ENCODE measurements around the gene THEM5.

The THEM5 gene

DNA sequence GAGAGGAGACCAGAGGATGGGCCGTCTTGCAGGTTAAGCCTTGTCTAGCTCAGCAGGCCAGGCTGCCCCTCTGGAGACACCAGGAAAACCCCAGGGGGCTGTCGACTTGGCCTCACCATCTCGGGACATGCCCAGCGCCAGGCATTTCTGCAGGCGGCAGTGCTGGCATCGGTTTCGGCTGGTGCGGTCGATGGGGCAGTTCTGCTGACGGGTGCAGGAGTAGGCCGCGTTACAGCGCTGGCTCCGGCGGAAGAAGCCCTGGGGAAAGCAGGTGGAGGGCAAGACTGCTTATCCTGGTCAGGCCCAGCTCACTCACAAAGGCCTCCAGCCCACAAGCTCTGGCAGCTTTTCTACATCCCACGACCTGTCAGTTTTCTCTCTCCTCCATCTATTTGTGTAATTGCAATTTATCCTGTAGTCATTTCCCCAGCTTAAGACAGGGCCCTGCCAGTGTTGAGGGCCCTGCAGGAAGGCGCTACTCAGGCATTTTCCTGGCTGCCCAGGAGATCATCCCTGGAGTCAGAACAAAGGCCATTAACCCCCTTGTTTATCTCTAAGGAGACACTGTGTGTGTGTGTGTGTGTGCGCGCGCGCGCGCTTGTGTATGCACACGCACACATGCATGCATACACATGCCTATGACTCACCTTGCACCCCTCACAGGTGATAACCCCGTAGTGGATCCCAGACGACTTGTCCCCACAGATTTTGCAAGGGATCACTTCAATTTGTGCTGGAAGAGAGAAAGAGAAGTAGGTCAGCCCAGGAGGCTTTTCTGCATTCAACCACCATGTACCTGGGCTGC lies 36.8 kb downstream of the THEM5 start:
- DNase-seq: no peak

DNA sequence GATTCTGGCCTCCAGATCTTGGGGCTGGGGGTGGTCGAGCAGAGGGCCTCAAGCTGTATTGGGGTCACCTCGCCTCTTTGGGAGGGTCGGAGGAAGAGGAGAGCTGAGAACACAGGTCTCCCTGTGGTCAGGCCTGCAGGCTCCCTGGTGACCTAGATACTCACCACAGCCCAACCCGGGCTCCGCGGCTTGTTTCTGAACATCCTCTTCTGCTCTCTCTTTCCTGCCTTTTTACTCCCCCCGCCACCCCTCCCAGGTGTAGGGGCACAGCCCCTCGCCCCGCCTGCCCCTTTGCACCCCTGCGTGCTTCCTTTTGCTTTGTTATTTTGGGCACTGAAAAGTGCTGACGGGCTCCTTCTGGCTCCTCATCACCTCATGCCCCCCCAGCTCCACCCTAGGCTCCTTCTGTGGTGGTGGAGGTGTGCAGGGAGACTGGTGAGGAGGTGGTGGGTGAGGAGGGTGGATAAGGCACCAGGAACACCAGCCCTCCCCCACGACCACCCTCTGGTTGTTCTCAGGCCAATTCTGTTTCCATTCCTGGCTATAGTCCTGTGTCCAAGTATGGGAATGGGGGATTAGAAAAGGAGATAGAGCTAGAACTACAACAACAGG lies 37.7 kb downstream of the THEM5 start:
- DNase-seq: peak; percentile 15

GRCh38 chr1:151814971-151815545 lies 38.5 kb downstream of the THEM5 start:
- no peak for DNase-seq

DNA sequence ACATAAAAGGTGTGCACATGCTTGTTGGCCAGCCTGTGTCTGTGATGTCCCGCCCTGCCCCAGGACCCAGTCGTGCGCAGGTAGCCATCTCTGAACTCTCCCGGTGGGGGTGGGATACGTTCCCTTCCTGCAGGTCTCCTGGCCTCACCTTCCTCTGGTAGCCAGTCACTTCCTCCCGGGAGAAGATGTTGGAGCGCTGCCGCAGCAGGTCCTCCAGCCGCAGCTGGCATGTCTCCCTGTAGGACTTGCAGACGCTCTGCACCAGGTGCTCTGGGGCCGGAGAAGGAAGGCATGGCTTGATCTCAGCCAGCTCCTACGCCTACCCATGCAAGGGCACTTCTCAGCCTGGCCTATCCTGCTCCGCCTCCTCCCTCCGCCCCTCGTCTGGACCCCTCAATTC lies 39.1 kb downstream of the THEM5 start:
- DNase-seq: no peak

GRCh38 chr1:151813271-151813977 lies 40.1 kb downstream of the THEM5 start:
- DNase-seq: no peak

DNA sequence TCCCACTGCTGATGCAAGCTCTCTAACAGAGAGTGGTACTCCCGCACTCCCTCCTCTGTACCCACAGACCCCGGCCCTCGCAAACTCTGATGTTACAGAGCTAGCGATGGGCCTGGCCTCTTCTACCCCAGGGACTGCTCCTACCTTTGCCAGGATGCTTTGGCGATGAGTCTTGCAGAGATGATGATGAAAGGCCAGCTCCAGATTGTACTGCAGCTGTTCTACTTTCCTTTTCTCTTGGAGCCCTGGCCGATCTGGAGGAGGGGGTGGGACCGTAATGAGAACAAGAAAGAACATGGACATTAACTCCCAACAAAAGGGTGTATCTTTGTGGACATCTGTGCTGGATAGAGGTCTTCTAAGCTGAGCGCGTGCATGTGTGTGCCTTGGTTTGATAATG lies 42.3 kb downstream of the THEM5 start:
- no peak for DNase-seq

DNA sequence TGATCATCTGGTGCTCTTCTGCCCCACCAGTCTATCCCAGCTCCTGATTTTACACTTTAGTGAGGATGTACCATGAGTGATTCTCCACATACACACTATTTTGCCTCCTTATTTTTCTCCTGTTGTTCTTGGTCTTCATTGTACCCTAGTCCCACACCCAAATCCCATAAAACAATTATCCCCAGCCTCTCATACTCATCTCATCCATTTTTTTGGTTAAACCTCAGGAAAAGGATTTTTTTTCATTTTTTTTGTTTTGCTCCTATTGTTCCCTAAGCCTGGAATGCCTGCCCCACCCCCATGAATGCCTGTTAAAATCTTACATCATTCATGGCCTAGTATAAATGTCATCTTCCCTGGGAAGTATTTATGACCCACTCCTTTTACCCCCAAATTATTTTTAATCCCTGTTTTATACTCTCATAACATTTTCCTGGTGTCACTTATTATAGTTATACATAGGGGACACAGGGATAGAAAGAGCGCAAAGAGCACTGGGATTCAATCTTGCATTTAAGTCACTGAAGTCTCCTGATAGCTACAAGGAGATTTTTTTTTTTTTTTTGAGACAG lies 43.4 kb downstream of the THEM5 start:
- no peak for DNase-seq

DNA sequence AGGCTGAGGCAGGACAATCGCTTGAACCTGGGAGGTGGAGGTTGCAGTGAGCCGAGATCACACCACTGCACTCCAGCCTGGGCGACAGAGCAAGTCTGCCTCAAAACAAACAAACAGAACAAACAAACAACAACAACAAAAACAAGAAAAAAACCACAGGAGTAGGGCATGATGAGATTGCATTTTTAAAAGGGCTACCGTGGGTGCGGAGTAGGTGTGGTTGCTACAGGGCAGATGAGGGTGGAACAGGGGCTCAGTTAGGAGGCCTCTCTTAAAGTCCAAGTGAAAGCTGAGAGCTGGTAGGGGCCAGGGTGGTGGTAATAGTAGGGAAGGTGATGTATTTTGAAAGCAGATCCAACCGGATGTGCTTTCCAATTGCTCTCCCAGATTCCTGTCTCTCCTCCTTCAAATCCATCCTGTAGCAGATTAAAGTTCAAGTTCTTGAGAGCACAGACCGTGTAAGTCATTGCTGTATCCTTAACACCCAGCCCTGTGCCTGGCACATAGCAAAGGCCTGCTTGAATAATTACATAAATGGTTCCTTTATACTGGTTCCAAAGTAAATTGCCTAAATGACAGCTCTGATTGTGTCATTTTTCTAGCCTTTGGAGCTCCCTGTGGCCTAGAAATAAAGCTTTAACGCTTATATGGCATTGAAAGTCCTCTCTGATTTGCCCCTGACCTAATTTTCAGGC lies 44.1 kb downstream of the THEM5 start:
- DNase-seq: no peak

DNA sequence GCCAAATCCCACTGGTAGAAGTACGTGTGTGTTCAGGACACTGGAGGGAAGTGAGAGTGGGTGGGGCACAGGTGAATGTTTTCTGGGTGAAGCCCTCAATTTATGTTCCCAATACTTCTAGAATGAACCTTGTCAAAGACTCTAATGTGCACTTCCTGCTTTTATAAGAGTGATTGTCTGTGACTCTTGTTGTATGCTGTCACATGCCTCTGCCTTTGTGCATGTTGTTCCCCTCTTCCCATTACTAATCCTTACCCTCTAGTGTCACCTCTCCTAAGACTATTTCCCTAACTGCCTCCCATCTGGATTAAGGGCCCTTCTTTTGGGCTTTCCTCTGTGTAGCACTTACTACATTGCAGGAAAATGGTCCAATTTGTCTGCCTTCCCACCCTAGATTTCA lies 45.7 kb downstream of the THEM5 start:
- no peak for DNase-seq

GRCh38 chr1:151807131-151807530 lies 46.4 kb downstream of the THEM5 start:
- DNase-seq: no peak

GRCh38 chr1:151806170-151806569 lies 47.3 kb downstream of the THEM5 start:
- DNase-seq: no peak

DNA sequence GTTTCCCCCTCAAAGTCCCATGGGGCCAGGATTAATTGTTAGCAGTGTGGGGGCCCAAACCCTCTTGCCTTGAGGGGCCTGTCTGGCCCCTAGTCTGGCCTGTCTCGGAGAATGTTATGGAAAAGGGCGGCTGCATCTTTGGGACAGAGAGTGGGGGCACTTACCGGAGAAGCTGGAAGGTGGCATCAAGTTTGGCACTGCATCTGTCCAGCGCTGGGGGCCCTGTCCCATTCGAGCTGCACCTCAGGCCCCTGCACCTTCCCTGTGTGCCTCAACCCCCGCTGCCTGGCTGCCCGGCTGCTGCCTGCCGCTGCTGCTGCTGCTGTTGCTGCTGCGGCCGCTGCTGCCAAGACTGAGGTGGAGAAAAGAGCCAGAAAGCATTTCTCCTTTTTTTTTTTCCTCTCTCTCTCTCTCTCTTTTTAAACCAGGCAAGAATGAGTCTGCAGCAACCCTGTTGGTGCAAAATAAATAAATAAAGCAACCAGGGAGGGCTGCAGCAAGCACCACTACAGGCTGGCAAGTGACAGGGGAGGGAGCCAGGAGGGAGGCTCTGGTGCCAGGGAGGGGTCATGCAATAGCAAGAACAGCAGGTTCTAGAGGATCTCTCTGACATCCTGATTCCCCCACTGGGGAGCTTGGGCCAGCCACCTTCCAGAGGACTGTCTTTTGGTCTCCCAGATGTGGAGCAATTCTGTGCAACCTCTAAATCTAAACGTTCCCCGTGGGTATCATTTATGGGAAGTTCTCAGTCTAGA lies 48.3 kb downstream of the THEM5 start, which contains the start of gene LINGO4:
LINGO4 (minus strand) TSS at position 354 of the 755 bp plus-strand sequence. CDS start 2,715 bp downstream, outside the sequence.
- DNase-seq: no peak

DNA sequence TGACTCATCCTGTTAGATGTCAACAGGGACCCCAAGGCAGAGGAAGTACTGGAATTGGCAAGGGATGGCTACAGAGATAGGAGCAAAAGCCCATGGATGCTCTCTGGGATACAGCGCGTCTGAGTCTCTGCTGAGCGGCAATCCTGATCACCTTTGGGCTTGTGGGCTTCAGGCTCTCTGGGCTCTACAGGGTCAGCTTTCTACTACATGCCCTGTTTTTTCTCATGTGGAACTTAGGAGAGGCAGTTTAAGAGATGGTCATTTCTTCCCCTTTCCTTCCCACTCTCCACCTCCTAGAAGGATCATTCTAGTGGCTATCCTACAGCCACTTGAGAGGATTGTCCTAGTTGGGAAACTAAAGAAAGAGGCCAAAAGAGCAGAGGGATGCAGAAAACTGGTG lies 49.6 kb downstream of the THEM5 start:
- DNase-seq: no peak

DNA sequence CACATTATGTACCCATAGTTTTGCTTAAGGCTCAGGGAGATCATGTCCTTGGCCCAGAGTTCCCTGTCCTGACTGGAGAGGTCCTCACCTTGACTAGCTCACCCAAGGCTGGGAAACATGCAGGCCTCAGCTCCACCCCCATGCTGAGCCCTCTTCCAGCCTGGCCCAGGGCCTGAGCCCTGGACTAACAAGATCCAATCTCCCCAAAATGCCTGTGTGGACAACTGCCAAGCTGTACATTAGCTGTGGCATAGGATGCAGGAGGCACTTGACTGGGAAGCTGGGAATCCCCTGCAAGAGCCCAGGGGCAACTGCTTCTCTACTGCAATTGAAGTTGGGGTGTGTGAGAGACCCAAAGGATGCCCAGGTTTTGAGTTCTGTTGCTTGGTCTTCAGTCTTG lies 50.3 kb downstream of the THEM5 start:
- no peak for DNase-seq

- no peak for DNase-seq
These were observed 51.1 kb downstream of the THEM5 start for GRCh38 chr1:151802372-151802771.

DNA sequence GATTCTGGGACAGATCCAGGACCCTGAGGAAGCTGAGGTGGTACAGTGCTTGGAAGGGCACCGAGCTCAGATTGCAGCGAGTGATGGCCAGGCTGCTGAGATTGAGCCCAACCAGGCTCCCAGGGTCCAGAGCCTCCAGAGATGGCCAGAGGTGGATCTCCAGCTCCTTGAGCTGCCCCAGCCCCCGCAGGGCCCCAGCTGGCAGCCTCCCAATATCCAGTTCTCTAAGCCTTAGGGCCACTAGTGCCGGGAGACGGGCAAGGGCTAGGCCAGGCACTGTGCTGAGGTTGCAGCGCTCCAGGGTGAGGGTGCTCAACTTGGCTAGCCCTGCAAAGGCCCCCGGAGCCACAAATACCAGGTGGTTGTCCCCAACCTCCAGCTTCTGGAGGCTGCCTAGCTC lies 51.7 kb downstream of the THEM5 start:
- DNase-seq: no peak

DNA sequence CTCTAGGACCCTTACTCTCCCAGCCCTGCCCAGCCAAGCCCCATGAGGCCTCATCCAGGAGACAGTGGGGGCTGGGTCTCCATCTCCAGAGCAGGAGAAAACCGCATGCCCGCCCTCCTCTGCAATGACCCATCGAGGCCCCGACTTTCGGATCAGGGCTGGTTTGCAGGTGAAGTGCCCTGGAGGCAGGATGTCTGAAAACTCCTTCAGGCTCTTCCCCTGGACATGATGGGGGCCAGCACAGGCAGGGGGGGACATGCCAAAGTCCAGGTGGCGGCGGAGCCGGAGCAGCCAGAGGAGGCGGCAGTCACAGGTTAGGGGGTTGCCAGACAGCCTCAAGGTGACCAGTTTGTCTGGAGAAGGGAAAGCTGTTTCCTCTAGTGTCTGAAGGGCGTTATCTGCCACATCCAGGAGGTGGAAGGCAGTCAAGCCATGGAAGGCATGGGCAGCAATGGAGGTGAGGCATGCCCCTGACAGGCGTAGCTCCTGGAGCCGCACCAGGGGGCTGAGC lies 52.1 kb downstream of the THEM5 start:
- DNase-seq: no peak

DNA sequence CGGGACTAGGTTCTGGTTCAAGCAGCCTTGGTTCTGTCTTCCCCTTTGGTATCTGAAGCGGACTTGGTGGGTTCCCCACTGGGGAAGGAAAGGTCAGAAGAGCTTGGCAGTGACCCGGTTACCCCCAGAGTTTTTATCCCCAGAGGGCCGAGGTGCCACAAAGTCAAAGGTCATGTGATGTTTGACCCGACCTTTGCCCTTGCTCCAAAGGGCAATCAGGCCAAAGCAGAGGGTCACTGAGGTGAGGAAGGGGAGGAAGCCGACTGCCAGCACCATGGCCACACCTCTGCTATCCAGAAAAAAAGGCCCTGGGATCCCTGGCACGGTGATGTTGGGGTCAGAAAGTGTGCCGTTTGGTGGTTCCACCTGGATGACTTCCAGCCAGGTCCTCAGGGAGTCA lies 52.7 kb downstream of the THEM5 start:
- no peak for DNase-seq

GRCh38 chr1:151799179-151800022 lies 54.1 kb downstream of the THEM5 start:
- no peak for DNase-seq

DNA sequence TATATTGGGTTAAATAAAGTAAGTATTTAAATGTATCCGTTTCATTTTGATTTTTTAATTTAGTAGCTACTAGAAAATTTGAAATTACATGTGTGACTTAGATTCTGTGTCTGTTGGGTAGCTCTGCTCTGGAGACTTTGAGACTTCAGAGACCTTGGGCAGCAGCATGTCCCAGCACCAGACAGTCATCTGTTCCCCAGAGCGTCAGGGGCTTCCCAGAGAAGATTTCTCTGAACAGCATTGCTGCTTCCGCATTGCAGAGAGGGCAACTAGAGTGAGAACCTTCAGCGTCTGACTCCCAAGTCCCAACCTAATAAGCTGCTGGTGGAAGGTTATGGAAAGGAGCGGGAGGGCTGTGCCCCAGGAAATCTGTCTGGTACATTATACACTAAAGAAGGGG lies 54.9 kb downstream of the THEM5 start:
- no peak for DNase-seq

Data from KG1 (cell line).